ENCODE results near the gene TMEM97. TPM values are rescaled to one million over a fixed set of nuclear protein-coding genes. Genes with fewer than 3 reads are reported as not detected.

TMEM97 gene
- total and polyA plus RNA-seq, 11 donors: 1.4 to 7.9 (median 3.3) TPM

DNA sequence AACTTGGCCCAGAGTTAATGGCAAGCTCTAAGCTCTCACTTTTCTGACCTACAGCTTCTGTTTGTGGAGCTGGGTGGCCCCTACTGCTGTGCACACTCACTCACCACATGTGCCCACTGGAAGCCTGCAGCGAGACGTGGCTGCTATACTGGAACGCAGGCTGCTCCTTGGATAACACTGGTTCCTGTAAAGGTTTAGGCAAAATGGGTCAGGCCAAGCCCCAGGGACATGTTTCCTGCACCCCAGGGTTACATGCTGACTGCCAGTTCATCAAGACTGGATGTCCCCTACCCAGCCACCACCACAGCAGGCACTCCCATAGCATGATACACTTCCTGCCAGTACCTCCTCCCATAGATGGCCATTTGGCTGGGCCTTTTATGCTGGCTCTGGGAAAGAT is 30.0 kb downstream of the TMEM97 start:
- Histone ChIP-seq H3K4me3 (no peak overlapping the region), H3K27me3 (no peaks in the 10 kb centered on the region), H3K9me3 (no peaks in the 10 kb centered on the region), H3K36me3 (peaks cover 2 to 100% (median 96%) of the 10 kb centered on the region in 9 donors), H3K27ac (no peak overlapping the region), H3K4me1 (peaks cover 0 to 45% (median 28%) of the 10 kb centered on the region in 12 donors)
- no peak for ATAC-seq
- 62 to 93% (median 85%) methylated on average over 3 of the region's 3 CpGs for WGBS, 4 donors
- no peak for DNase-seq
- TF ChIP-seq POLR2A (IDR thresholded peaks at IDR 0.05): no peak
- intact Hi-C loops (cut with DNase I): no loop called here

DNA sequence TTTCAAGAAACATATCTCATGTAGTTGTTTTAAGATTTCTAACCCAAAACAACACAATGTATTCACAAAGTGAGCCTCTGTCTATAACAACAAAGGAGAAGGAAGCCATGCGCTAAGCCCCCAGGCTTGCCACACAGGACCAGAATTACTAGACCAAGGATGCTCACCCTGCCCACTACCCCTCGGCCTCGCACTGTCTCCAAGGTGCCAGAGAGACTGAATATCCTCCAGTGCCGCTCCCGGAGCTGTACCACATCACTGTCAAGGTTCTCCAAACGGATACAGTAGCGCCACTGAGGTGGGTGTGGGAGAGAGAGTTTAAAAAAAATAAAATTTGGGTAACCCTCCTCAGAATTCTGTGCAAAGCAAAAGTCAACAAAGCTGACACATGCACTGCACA is 31.3 kb downstream of the TMEM97 start:
- WGBS, 4 donors: 90 to 94% (median 93%) methylated on average over 7 of the region's 7 CpGs
- Histone ChIP-seq H3K27ac (no peak overlapping the region), H3K36me3 (peaks cover 0 to 100% (median 96%) of the 10 kb centered on the region in 9 donors), H3K4me1 (peaks cover 0 to 36% (median 24%) of the 10 kb centered on the region in 12 donors), H3K4me3 (no peak overlapping the region), H3K9me3 (no peaks in the 10 kb centered on the region), H3K27me3 (no peaks in the 10 kb centered on the region)
- no peak for TF ChIP-seq POLR2A (IDR thresholded peaks at IDR 0.05)
- TF ChIP-seq, protein P1, sequence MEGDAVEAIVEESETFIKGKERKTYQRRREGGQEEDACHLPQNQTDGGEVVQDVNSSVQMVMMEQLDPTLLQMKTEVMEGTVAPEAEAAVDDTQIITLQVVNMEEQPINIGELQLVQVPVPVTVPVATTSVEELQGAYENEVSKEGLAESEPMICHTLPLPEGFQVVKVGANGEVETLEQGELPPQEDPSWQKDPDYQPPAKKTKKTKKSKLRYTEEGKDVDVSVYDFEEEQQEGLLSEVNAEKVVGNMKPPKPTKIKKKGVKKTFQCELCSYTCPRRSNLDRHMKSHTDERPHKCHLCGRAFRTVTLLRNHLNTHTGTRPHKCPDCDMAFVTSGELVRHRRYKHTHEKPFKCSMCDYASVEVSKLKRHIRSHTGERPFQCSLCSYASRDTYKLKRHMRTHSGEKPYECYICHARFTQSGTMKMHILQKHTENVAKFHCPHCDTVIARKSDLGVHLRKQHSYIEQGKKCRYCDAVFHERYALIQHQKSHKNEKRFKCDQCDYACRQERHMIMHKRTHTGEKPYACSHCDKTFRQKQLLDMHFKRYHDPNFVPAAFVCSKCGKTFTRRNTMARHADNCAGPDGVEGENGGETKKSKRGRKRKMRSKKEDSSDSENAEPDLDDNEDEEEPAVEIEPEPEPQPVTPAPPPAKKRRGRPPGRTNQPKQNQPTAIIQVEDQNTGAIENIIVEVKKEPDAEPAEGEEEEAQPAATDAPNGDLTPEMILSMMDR (IDR thresholded peaks at IDR 0.05): no peak
- DNase-seq: no peak
- no peak for ATAC-seq
- intact Hi-C loops (cut with DNase I): no loop called here

DNA sequence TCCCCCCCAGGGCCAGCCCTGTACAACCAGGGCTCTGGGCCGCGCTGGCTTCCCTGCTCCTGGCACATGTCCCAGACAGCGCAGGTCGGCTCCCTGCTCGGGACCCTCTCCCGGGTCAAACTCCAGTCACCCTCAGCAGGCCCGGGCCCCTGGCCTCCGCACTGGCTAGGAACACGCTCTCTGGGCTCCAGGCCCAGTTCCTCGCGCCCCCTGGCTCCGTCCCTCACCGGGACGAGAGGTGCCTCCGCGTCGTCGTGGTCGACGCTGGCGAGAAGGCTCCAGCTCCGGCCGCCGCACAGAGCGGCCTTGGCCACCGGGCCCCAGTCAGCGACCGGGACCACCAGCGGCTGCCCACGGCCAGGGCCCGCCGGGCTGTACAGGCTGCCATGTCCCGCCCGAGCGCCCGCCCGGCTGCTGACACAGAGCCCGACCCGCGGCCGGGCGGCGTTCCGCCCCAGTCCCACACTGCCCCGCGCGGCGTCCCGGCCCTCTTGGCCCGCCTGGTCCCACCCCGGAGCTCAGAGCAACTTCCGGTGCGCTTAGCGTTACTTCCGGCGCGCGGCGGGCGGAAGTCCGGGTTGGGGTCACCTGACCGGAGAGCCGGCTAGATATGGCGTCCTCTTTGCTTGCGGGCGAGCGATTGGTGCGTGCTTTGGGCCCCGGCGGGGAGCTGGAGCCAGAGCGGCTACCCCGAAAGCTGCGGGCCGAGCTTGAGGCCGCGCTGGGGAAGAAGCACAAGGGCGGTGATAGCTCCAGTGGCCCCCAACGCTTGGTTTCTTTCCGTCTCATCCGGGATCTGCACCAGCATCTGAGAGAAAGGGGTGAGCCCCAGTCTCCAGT is 38.3 kb downstream of the TMEM97 start, which contains the start of gene POLDIP2:
Gene POLDIP2 (minus strand): TSS at position 467 of the 840 bp plus-strand sequence. CDS start 79 bp downstream, at position 388.
- Histone ChIP-seq H3K27ac (peak within 1 kb of the TSS; percentile 83 to 97 (median 92)), H3K9me3 (no peaks in the 10 kb centered on the region), H3K27me3 (no peaks in the 10 kb centered on the region), H3K36me3 (peaks cover 0 to 68% (median 61%) of the 10 kb centered on the region in 9 donors), H3K4me3 (peak within 1 kb of the TSS; percentile 64 to 99 (median 93)), H3K4me1 (peaks cover 0 to 26% (median 18%) of the 10 kb centered on the region in 12 donors)
- TF ChIP-seq, protein P1 (IDR thresholded peaks at IDR 0.05): peak in 3 of 12 donors; percentile 16 to 33 (median 29)
- peak; percentile 52 to 97 for TF ChIP-seq POLR2A (IDR thresholded peaks at IDR 0.05)
- DNase-seq (peak; percentile 96 to 98 (median 96)), ATAC-seq (peak; percentile 99 to 100 (median 100))
- intact Hi-C loops (cut with DNase I): loop anchor here in 4 of 10 donors (1.0 to 2.0 kb wide), 3 partner anchors 21 to 22 kb away; partner anchors contain the start of genes IFT20 (in 3 of the 4) and TNFAIP1 (in 3 of the 4)
- 0 to 2% (median 0%) methylated on average over 26 to 80 of the region's 80 CpGs for WGBS, 4 donors

DNA sequence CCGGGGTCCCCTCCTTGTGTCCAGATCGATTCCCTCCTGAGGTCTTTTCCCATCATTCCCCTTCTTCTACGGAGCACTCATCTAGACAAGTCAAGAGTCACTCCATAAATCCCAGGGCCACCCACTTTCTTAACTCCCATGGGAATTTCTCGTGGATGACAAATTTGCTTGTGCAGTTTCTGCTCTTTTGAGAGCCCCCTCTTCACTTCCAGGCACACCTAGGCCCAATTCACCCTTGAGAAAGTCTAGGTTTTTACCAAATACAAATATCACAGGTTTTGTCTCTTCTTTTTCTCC is 38.8 kb downstream of the TMEM97 start:
- peak overlapping the region; percentile 83 to 97 (median 92) for H3K27ac ChIP-seq
- H3K9me3 ChIP-seq: no peaks in the 10 kb centered on the region
- DNase-seq (no peak), ATAC-seq (no peak)
- TF ChIP-seq, protein P1 (IDR thresholded peaks at IDR 0.05): no peak
- no peak for TF ChIP-seq POLR2A (IDR thresholded peaks at IDR 0.05)
- H3K27me3 ChIP-seq: no peaks in the 10 kb centered on the region
- intact Hi-C loops (cut with DNase I): loop anchor here in 4 of 10 donors (1.0 to 2.0 kb wide), 3 partner anchors 22 to 23 kb away; partner anchors contain the start of genes IFT20 (in 3 of the 4) and TNFAIP1 (in 3 of the 4)
- 2 to 5% (median 3%) methylated on average over 4 of the region's 4 CpGs for WGBS, 4 donors
- peak overlapping the region; percentile 64 to 99 (median 93) for H3K4me3 ChIP-seq
- H3K36me3 ChIP-seq: peaks cover 0 to 68% (median 61%) of the 10 kb centered on the region in 9 donors
- H3K4me1 ChIP-seq: peaks cover 0 to 26% (median 18%) of the 10 kb centered on the region in 12 donors

All from heart left ventricle (tissue), 16 donors.